HCT116 (cell line): ENCODE results near the gene SCN3A. TPM values are rescaled to one million over a fixed set of nuclear protein-coding genes. Genes with fewer than 3 reads are reported as not detected.

Source experiments
- ATAC-seq: fragments of 200-7000 bp; cut with Tn5 transposase; 2 replicates; pipeline ENCODE4 v1.9.1; 2020; ENCODE audit warnings: mild to moderate bottlenecking, moderate library complexity
- BruUV-seq: library from RNA; stranded (reverse); fragments of 400-500 nt; replicated peaks from 2 replicates; lab custom pipeline; 2021; lab: Mats Ljungman, UMichigan
- CTCF ChIA-PET: fragments of 300-600 bp; sonication (Branson Sonifier 250); formaldehyde crosslinking; loops from one replicate; lab custom pipeline; 2021; ENCODE audit warnings: antibody characterized with exemption; lab: Charles Lee
- POLR2A ChIA-PET: fragments of 300-600, 350-600 bp; sonication (Branson Sonifier 250); formaldehyde crosslinking; loops from one replicate; lab custom pipeline; 2021; ENCODE audit warnings: antibody characterized with exemption; lab: Charles Lee
- RAD21 ChIA-PET, 2 experiments: fragments of 300-600 bp; sonication (Branson Sonifier 250); formaldehyde crosslinking; loops; one replicate each; lab custom pipeline; 2023; ENCODE audit warnings: low total read pairs in 2 of 2; ENCODE audit not compliant: uncharacterized antibody in 2 of 2, unreplicated experiment in 2 of 2, low non-redundant PET in 1 of 2; lab: Charles Lee
- DNase-seq: peaks from one replicate; pipeline ENCODE4 v3.0.0-alpha.2; 2010; ENCODE audit warnings: low read depth, low spot score
- H2AFZ ChIP-seq: fragments of 200-600 bp; shearing (Covaris generic), sonication (generic); 2 replicates; pipeline ENCODE4 v1.6.1; 2017; ENCODE audit warnings: low read depth, mixed run types, mixed read lengths, antibody characterized with exemption, low read length; ENCODE audit not compliant: poor library complexity, severe bottlenecking
- H3K27ac ChIP-seq: 2 replicates; pipeline ENCODE4 v1.5.1; 2012; ENCODE audit warnings: low read depth, low read length
- H3K27me3 ChIP-seq: fragments of 200-600 bp; sonication (generic); 2 replicates; pipeline ENCODE4 v1.6.1; 2016; ENCODE audit warnings: mixed run types, low read length, mixed read lengths; ENCODE audit not compliant: insufficient read depth
- H3K36me3 ChIP-seq, 2 experiments: fragments of 200-500 bp in 1 of 2; fragments of 200-600 bp in 1 of 2; sonication (Bioruptor generic) in 1 of 2; sonication (generic) in 1 of 2; 2 replicates each; pipeline versions ENCODE4 v1.5.1 to v1.6.1; 2014 to 2016; ENCODE audit warnings: low read length in 2 of 2, inconsistent platforms in 1 of 2, mixed read lengths in 1 of 2, mixed run types in 1 of 2; ENCODE audit not compliant: insufficient read depth in 2 of 2, control insufficient read depth in 1 of 2
- H3K4me1 ChIP-seq, 2 experiments: fragments of 200-600 bp in 1 of 2; sonication (generic) in 1 of 2; 2 replicates each; pipeline versions ENCODE4 v1.5.1 to v1.6.1; 2012 to 2017; ENCODE audit warnings: low read length in 2 of 2, inconsistent platforms in 1 of 2, mild to moderate bottlenecking in 1 of 2, mixed read lengths in 1 of 2, mixed run types in 1 of 2, moderate library complexity in 1 of 2; ENCODE audit not compliant: insufficient read depth in 2 of 2, control insufficient read depth in 1 of 2
- H3K4me2 ChIP-seq: fragments of 200-600 bp; sonication (generic); 2 replicates; pipeline ENCODE4 v1.6.1; 2017; ENCODE audit warnings: mixed run types, low read length, mixed read lengths
- H3K4me3 ChIP-seq, 2 experiments: fragments of 200-600 bp in 1 of 2; sonication (generic) in 1 of 2; replicated peaks in 1 of 2; 2 replicates each; pipeline ENCODE4 v1.5.1; 2011 to 2016; ENCODE audit warnings: low read length in 2 of 2, control low read depth in 1 of 2, low read depth in 1 of 2, mild to moderate bottlenecking in 1 of 2, mixed read lengths in 1 of 2, mixed run types in 1 of 2
- H3K79me2 ChIP-seq: fragments of 200-600 bp; sonication (generic); 2 replicates; pipeline ENCODE4 v1.6.1; 2017; ENCODE audit warnings: mild to moderate bottlenecking, mixed run types, low read length, moderate library complexity, mixed read lengths; ENCODE audit not compliant: insufficient read depth
- H3K9ac ChIP-seq: fragments of 200-600 bp; sonication (generic); 2 replicates; pipeline ENCODE4 v1.6.1; 2016; ENCODE audit warnings: low read length, mixed read lengths
- H3K9me2 ChIP-seq: fragments of 200-600 bp; sonication (generic), shearing (Covaris generic); 2 replicates; pipeline ENCODE4 v1.6.1; 2017; ENCODE audit warnings: mixed run types, mild to moderate bottlenecking, moderate library complexity; ENCODE audit not compliant: insufficient read depth
- H3K9me3 ChIP-seq, 2 experiments: fragments of 200-500 bp in 1 of 2; fragments of 200-600 bp in 1 of 2; sonication (Bioruptor generic) in 1 of 2; sonication (generic) in 1 of 2; 2 replicates each; pipeline ENCODE4 v1.6.1; 2014 to 2017; ENCODE audit warnings: low read length in 2 of 2, mixed read lengths in 2 of 2, inconsistent platforms in 1 of 2, low read depth in 1 of 2, mild to moderate bottlenecking in 1 of 2, mixed run types in 1 of 2, moderate library complexity in 1 of 2; ENCODE audit not compliant: control insufficient read depth in 1 of 2, insufficient read depth in 1 of 2
- H4K20me1 ChIP-seq: fragments of 200-600 bp; sonication (generic), shearing (Covaris generic); 2 replicates; pipeline ENCODE4 v1.6.1; 2017; ENCODE audit warnings: mixed run types, mild to moderate bottlenecking, moderate library complexity; ENCODE audit not compliant: insufficient read depth
- CEBPB ChIP-seq: IDR thresholded peaks from 2 replicates; pipeline ENCODE4 v1.6.1; 2012; ENCODE audit warnings: low read depth
- EGR1 ChIP-seq: IDR thresholded peaks from 2 replicates; pipeline ENCODE4 v1.6.1; 2012; ENCODE audit warnings: low read depth
- EZH2 ChIP-seq: fragments of 200-600 bp; sonication (generic); IDR thresholded peaks from 2 replicates; pipeline ENCODE4 v1.6.1; 2017; ENCODE audit warnings: antibody characterized with exemption, mixed run types
- EZH2phosphoT487 ChIP-seq: fragments of 200-600 bp; IDR thresholded peaks from 2 replicates; pipeline ENCODE4 v1.6.1; 2018; ENCODE audit warnings: antibody characterized with exemption, borderline replicate concordance
- FOSL1 ChIP-seq: IDR thresholded peaks from 2 replicates; pipeline ENCODE4 v1.6.1; 2012; ENCODE audit warnings: low read depth
- JUND ChIP-seq: IDR thresholded peaks from 2 replicates; pipeline ENCODE4 v1.6.1; 2012
- MAX ChIP-seq: IDR thresholded peaks from 2 replicates; pipeline ENCODE4 v1.6.1; 2012
- POLR2A ChIP-seq: IDR thresholded peaks from 2 replicates; pipeline ENCODE4 v1.7.0; 2011; ENCODE audit warnings: borderline replicate concordance; ENCODE audit not compliant: insufficient read depth, insufficient read length; ENCODE audit errors: extremely low read depth
- POLR2AphosphoS5 ChIP-seq: IDR thresholded peaks from 2 replicates; pipeline ENCODE4 v1.6.1; 2011; ENCODE audit warnings: mild to moderate bottlenecking, low read depth, low read length, moderate library complexity
- RAD21 ChIP-seq: IDR thresholded peaks from 2 replicates; pipeline ENCODE4 v1.6.1; 2012; ENCODE audit warnings: low read depth, mild to moderate bottlenecking
- SIN3A ChIP-seq: IDR thresholded peaks from 2 replicates; pipeline ENCODE4 v1.6.1; 2012; ENCODE audit warnings: low read depth
- SP1 ChIP-seq: IDR thresholded peaks from 2 replicates; pipeline ENCODE4 v1.6.1; 2012; ENCODE audit warnings: low read depth
- SRF ChIP-seq: IDR thresholded peaks from 2 replicates; pipeline ENCODE4 v1.6.1; 2012; ENCODE audit warnings: low read depth
- YY1 ChIP-seq: IDR thresholded peaks from 2 replicates; pipeline ENCODE4 v1.6.1; 2011; ENCODE audit warnings: low read length, low read depth, moderate library complexity, mild to moderate bottlenecking; ENCODE audit not compliant: insufficient replicate concordance; ENCODE audit errors: extremely low read depth
- ZFX ChIP-seq: fragments of 450-650 bp; IDR thresholded peaks from 2 replicates; pipeline ENCODE4 v1.6.1; 2017
- intact Hi-C: fragments of 100-400 bp; cut with micrococcal nuclease; formaldehyde crosslinking; loops from 2 replicates; pipeline ENCODE4 v1.10.0; 2022
- total RNA-seq: library from RNA; stranded (reverse); gene quantifications from one replicate; pipeline ENCODE4 v1.2.1, GENCODE V29; 2021; ENCODE audit not compliant: unreplicated experiment
- TF ChIP-seq, protein P1 (sequence below): IDR thresholded peaks from 2 replicates; pipeline ENCODE4 v1.6.1; 2011; ENCODE audit warnings: mild to moderate bottlenecking, low read length, moderate library complexity; ENCODE audit not compliant: insufficient replicate concordance; ENCODE audit errors: extremely low read depth

Gene SCN3A
- total RNA-seq, 1 experiment from 2014 or later = not detected

DNA sequence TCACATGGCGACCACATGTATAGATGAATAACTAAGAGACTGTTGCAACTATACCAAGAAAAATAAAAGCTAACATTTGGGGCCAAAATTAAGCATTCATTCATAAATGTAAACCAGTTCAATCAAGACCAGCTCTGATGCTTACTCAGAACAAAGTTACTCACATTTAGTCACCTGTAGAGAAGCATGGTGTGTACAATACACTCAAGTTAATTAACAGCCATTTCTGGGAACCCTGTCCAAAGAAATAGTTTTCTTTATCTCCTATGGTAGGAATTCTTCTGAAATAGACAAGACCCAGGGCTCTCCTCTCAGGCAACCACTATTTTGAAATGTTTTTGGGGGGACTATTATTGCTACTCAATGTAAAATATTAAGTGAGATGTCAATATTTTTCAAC, 1.6 kb downstream of the SCN3A start:
- DNase-seq = no peak
- Histone ChIP-seq H3K27ac (no peak overlapping the region), H3K4me3 (no peak overlapping the region), H2AFZ (no peak overlapping the region), H3K4me2 (no peak overlapping the region), H3K9me2 (no peaks in the 10 kb centered on the region), H3K9ac (no peak overlapping the region), H3K79me2 (no peaks in the 10 kb centered on the region), H3K36me3 (no peaks in the 10 kb centered on the region), H4K20me1 (no peaks in the 10 kb centered on the region), H3K27me3 (peaks cover 44% of the 10 kb centered on the region), H3K4me1 (no peaks in the 10 kb centered on the region), H3K9me3 (no peaks in the 10 kb centered on the region)
- no peak for TF ChIP-seq RAD21
- TF ChIP-seq EZH2 = no peak
- TF ChIP-seq EGR1 = no peak
- no peak for TF ChIP-seq ZFX
- TF ChIP-seq POLR2AphosphoS5 = no peak
- TF ChIP-seq, protein P1, sequence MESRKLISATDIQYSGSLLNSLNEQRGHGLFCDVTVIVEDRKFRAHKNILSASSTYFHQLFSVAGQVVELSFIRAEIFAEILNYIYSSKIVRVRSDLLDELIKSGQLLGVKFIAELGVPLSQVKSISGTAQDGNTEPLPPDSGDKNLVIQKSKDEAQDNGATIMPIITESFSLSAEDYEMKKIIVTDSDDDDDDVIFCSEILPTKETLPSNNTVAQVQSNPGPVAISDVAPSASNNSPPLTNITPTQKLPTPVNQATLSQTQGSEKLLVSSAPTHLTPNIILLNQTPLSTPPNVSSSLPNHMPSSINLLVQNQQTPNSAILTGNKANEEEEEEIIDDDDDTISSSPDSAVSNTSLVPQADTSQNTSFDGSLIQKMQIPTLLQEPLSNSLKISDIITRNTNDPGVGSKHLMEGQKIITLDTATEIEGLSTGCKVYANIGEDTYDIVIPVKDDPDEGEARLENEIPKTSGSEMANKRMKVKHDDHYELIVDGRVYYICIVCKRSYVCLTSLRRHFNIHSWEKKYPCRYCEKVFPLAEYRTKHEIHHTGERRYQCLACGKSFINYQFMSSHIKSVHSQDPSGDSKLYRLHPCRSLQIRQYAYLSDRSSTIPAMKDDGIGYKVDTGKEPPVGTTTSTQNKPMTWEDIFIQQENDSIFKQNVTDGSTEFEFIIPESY = no peak
- ATAC-seq = no peak
- ChIA-PET RAD21 (no interaction called here), POLR2A (no interaction called here), CTCF (interaction anchor here (1.0 to 2.3 kb wide), 5 partner anchors 37 to 210 kb away, joined by 3 to 17 read pairs (median 6); partner anchors contain the start of gene SCN2A)
- no TSS peak for BruUV-seq
- intact Hi-C loops = loop anchor here (5.0 kb wide), 2 partner anchors 200 to 465 kb away; no protein-coding TSS in a partner anchor

DNA sequence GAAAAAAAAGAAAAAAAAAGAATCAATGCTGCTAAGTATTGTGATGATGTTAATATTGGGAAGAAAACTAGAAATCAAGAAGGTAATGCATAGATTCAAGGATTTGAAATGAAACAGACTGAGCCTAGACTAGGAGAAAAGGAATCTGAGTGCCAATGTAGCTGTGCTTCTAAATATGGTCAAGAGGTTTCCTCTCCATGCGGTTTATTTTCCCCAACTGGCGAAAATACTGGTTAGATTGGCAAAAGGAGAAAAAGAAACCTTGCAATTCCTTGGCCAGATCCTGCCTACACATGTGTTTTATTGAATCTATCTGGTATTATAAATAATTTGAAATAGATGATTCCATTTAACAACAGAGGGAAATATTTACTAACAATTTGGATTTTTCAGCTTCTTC, 5.7 kb downstream of the SCN3A start:
- Histone ChIP-seq H3K4me3 (no peak overlapping the region), H4K20me1 (no peaks in the 10 kb centered on the region), H3K27ac (no peak overlapping the region), H3K79me2 (no peaks in the 10 kb centered on the region), H3K9me2 (no peaks in the 10 kb centered on the region), H3K27me3 (peaks cover 56% of the 10 kb centered on the region)
- no TSS peak for BruUV-seq
- TF ChIP-seq FOSL1 = no peak
- no peak for TF ChIP-seq SIN3A
- no peak for TF ChIP-seq EZH2phosphoT487
- TF ChIP-seq YY1 = no peak
- no peak for TF ChIP-seq MAX
- TF ChIP-seq POLR2AphosphoS5 = no peak
- no peak for TF ChIP-seq EZH2
- TF ChIP-seq, protein P1 = no peak
- no peak for TF ChIP-seq CEBPB
- no peak for TF ChIP-seq SP1
- TF ChIP-seq ZFX = no peak
- TF ChIP-seq SRF = no peak
- TF ChIP-seq JUND = no peak
- no peak for TF ChIP-seq POLR2A
- TF ChIP-seq RAD21 = no peak
- TF ChIP-seq, all 23 proteins: peak for 0
- ChIA-PET RAD21 (no interaction called here), POLR2A (no interaction called here), CTCF (no interaction called here)
- H3K9ac ChIP-seq = no peak overlapping the region
- DNase-seq (no peak), ATAC-seq (no peak)
- H3K36me3 ChIP-seq = no peaks in the 10 kb centered on the region
- no peak overlapping the region for H3K4me2 ChIP-seq
- H3K9me3 ChIP-seq = no peaks in the 10 kb centered on the region
- H2AFZ ChIP-seq = no peak overlapping the region
- no peaks in the 10 kb centered on the region for H3K4me1 ChIP-seq
- intact Hi-C loops = no loop called here
